Activated CD4-positive, alpha-beta T cell treated with anti-CD3 and anti-CD28 coated beads, Interleukin-2, Interleukin-6, amounts not matched to agents 100 ng/mL and 50 ng/mL, durations not matched to agents 16 hours and 8 hours (primary cell): Measurements from ENCODE around the gene CCL3.
"Not testable (repeated sequence)": the region's sequence is repeated elsewhere in the genome, so short reads cannot be mapped to it uniquely, and the experiment has no call there.

Experiments used
- DNase-seq: peaks from one replicate; pipeline ENCODE4 v3.0.0-alpha.2; 2020

Gene CCL3

DNA sequence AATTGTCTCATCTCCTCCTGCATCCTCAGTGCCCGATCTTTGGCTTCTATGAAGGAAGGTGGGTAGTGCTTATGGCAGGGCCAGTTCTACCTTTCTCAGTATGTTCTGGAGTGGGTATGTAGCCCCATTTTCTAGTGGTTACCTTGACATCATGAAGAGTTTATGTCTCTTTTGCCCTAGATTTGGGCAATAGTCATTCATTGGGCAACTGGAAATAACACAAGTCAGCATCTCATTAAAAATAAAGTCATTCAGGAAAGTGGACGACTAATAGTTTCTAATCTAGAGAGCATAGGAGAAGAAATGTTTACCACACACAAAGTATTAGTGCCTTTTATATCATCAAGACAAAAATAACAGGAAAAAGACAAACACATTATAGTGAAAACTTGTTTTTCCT lies 6.3 kb downstream of the CCL3 start:
- DNase-seq = not testable (repeated sequence)

- DNase-seq = peak; percentile 90
These were observed 7.3 kb downstream of the CCL3 start for GRCh38 chr17:36082482-36083120.

DNA sequence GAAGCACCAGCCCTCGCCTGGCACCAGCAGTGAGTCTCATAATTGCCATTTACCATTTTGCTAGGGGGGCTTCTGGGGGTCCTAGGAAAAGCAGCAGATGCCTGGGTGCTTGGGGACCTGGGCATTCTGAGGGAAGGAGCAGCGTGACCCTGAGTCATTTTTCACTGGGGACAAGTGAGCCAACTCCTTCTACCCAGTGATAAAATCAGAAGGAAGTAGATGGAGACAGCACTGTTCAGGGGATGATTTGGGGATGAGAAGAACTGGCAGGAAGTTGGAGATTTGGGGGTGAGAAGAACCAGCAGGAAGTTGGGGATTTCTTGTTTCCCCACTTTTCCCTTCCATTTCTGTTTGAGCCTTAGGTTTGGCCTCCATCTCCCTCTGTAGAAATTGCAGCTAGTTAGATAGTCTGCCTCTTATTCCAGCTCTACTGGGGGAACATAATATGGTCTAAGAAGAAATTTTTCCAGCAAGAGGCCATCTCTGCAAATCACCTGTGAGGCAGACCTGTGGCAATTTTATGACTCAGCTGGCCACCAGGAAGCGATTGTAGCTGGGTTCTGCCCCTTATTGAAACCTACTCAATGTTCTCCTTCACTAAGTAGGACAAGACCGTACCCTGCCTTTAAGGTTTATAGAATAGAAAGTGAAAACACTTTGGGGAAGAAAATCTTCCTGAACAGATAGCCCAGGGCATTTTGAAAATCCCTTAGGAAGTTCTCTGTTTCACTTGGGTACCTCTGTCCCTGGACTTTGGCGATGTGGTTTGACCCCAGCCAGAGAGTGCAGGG lies 8.1 kb downstream of the CCL3 start:
- DNase-seq = not testable (repeated sequence)

GRCh38 chr17:36074365-36074764 lies 15.6 kb downstream of the CCL3 start:
- DNase-seq = peak; percentile 85

- DNase-seq = peak; percentile 94
These were observed 17.4 kb downstream of the CCL3 start for GRCh38 chr17:36072431-36073121.

DNA sequence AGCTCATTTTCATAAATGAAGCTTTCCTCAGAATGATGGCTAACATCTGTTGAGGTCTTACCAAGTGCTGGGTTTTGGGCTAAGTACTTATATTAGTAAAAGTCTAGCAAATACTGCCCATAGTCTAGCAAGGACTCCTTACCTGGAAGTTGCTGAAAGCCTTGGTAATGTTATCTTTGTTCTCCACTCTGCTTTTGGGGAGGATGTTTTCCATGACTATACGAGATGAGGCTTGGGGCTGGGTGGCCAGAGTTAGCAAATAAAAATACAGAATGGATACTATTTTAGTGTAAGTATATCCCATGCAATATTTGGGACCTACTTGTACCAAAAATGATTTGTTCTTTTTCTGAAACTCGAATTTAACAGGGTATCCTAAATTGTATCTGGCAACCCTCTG lies 18.2 kb downstream of the CCL3 start:
- no peak for DNase-seq

DNA sequence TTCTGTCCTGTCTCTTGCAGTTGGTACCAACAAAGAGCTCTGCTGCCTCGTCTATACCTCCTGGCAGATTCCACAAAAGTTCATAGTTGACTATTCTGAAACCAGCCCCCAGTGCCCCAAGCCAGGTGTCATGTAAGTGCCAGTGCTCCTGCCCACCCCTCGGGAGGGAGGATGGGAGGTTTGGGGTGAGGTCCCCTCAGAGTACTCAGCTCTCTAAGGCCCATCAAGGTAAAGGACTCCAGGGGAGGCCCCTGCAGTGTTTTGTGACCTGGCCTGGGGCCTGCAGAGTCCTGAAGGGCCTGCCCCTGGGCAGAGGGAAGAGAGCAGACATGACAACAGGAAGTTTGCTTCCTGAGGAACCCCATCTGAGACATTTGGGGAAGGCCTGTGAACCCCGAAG lies 19.5 kb downstream of the CCL3 start:
- DNase-seq = no peak

DNA sequence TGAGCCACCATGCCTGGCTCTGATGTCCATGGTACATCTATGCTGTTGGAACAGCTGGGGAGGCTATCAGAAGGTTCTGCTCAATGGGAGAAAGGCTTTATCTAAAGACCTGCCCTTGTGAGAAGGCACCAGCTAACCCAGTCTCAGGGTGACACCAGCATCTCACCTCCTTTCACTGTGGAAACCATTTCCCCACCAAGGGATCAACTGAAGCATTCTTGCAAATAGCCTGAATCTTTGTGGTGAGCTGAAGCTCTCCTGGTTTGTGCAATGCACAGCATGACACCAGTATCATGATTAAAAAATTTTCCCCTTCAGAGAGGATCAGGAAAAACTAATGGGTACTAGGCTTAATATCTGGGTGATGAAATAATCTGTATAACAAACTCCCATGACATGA lies 20.8 kb downstream of the CCL3 start:
- no peak for DNase-seq

- no peak for DNase-seq
These were observed 21.4 kb downstream of the CCL3 start for GRCh38 chr17:36068524-36068923.

DNA sequence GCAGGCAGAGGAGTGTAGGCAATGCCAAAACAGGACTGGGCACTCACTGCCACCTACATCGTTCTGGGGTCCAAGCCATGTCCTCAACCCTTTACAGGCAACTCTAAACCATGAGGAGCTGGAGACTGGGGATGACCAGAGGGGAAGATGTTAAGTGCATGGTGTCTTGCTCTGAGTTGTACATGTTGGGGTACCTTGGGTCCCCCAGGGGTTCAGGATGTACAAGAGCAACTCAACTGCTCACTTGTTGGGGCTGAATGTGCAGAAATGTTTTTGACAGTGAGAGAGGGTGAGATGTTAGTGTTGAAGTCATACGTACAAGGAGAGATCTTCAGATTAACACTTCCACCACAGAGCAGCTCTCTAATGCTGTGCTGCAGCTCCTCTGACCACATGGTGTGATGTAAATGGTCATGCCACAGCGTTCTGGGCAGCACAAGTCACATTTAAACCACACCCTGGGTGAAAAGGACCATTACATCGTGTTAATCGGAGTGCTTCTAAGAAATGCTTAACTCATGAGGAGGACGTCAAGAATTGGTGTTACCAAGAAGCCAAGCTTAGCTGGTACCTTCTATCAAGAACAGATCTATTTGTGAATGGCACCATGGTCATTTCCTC lies 23.5 kb downstream of the CCL3 start:
- DNase-seq = peak; percentile 69

DNA sequence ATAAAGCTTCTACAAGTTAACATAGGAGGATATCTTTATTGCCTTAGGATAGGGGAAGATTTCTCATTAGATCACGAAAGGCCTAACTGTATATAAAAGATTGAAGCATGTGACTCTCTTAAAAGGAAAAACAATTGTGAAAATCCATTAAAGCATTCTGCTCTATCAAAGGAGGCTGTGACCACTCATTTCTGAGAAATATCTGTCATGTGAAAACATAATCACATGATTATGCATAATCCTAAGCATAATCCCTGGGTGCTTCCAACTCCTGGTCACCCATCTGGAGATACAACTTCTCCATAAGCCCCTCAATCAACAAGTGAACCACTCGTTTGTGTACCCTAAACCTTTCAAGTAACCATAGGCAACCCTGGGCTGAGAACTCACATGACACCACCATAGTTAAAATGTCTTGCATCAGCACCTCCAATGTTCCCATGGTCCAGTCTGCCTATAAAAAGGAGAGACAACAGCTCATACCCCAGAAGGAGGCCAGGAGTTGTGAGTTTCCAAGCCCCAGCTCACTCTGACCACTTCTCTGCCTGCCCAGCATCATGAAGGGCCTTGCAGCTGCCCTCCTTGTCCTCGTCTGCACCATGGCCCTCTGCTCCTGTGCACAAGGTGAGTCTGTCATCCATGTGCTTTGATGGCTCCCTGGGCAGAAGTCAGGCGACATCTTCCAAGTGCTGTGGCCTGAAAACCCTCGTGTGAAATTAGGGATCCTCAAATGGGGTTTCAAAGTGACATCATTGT lies 26.0 kb downstream of the CCL3 start, which contains the start of gene CCL18:
Gene CCL18 (plus strand): TSS at position 487 of the 756 bp plus-strand sequence. CDS start 71 bp downstream, at position 558.
- no peak for DNase-seq

- DNase-seq = no peak
These were observed 29.1 kb downstream of the CCL3 start for GRCh38 chr17:36060816-36061215.

- no peak for DNase-seq
These were observed 30.5 kb downstream of the CCL3 start for GRCh38 chr17:36059406-36059805.

DNA sequence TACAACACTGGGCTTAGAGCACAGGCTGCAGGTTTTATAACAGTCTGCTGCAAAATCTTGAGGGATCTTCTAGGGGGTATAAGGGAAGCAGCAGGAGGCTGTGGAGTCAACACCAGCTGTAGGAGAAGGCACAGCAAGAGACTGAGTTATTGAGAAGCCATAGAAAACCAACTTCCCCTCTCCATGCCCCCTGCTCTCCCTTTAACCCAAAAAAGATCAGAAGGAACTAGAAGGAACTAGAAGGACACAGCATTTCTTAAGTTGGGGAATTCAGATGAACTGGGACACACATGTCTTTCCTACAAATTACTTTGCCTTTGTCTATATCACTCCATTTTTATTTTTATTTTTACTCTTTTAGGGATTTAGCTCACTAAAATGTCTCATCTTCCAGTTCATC lies 32.0 kb downstream of the CCL3 start:
- DNase-seq = no peak

DNA sequence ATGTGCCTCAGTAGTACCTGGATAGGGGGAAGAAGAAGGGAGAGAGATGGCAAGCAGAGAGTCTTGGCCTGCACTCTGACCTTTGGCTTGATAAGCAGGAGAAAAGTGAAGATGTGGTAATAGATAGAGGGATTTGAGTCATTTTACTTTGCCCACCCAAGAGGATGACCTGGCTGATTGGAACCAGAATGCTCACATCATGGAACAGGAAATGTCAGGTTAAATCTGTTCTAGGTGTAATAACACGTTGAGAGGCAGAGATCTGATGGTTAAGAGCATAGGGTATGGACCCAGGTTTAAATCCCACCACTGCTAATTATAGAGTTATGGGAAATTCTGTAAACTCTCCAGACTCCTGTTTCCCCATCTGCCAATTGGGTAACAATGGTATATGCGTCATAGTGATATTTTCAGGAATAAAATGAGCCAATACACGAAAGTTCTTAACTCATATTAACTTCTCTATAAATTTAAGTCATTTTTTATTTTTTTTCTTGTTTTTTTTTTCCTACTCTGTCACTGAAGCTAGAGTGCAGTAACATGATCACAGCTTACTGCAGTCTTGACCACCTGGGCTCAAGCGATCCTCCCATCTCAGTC lies 33.9 kb downstream of the CCL3 start:
- DNase-seq = no peak

DNA sequence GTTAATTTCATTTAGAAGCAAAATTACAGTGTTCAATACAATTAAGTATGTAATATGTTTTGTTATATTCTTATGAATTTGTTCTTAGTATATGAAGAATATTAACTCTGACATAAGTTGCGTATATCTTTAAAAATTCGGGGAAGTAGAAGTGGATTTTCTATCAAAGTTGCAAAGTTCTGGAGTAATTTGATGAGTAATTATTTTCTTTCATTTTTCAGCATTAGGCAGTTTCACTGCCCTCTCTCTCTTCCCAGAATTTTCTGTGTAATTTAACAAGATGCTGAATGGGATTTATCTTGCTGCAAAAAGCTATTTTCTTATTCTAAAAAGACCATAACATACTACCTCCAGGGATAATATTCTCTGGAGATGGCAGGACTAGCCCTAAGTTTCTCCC lies 34.8 kb downstream of the CCL3 start:
- DNase-seq = no peak

DNA sequence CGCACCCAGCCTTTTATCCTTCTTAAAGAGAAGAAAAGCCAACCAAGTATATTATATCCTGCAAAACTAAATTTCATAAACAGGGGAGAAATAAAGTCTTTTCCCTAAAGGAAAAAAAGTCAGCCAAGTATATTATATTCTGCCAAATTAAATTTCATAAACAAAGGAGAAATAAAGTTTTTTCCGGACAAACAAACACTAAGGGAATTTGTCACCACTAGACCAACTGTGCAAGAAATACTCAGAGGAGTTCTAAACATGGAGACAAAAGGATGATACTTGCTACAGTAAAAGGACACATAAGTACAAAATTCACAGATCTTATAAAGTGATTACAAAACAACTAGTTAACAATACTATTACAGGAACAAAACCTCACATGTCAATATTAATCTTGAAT lies 40.3 kb downstream of the CCL3 start:
- DNase-seq = no peak

DNA sequence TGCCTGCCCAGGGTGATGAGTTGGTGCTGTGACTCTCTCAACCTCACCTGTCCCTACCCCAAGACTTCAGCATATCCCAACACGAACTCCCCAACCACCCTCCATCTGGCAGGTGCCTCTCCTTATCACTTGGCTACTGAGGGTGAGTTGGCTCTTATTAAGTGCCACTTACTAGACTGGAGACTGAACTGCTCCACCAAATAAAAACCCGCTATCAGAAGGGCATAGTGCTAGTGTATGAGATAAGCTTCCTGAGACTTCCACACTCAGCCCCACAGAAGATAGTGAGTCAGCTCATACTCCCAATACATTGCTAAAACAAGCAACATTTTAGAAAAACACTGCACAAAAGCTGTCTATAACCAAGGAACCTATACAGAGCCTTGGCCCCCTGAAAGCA lies 41.9 kb downstream of the CCL3 start:
- DNase-seq = no peak
